Inflammatory macrophage (primary cell): ENCODE measurements around the gene FMNL3.

Source experiments
- DNase-seq, 2 donors: peaks; one replicate each; pipeline ENCODE4 v3.0.0-alpha.2; 2020 to 2022

Gene FMNL3

GRCh38 chr12:49649892-49650291, 57.3 kb downstream of the FMNL3 start:
- DNase-seq = no peak

GRCh38 chr12:49649445-49649844, 57.8 kb downstream of the FMNL3 start:
- no peak for DNase-seq

GRCh38 chr12:49648712-49649003, 58.5 kb downstream of the FMNL3 start:
- no peak for DNase-seq

GRCh38 chr12:49647827-49648711, 59.1 kb downstream of the FMNL3 start:
- no peak for DNase-seq

GRCh38 chr12:49646871-49647654, 60.1 kb downstream of the FMNL3 start:
- DNase-seq = no peak

- DNase-seq = no peak
These were observed 60.8 kb downstream of the FMNL3 start for GRCh38 chr12:49646331-49646830.

- no peak for DNase-seq
These were observed 61.8 kb downstream of the FMNL3 start for GRCh38 chr12:49645146-49646039.

GRCh38 chr12:49644620-49644994, 62.6 kb downstream of the FMNL3 start:
- DNase-seq = peak; percentile 79 to 82

- no peak for DNase-seq
These were observed 63.1 kb downstream of the FMNL3 start for GRCh38 chr12:49643961-49644619.

- no peak for DNase-seq
These were observed 64.1 kb downstream of the FMNL3 start for GRCh38 chr12:49643135-49643534.

- no peak for DNase-seq
These were observed 64.8 kb downstream of the FMNL3 start for GRCh38 chr12:49642370-49642802.

- no peak for DNase-seq
These were observed 65.3 kb downstream of the FMNL3 start for GRCh38 chr12:49641748-49642369.

- DNase-seq = peak; percentile 61 to 69
These were observed 70.0 kb downstream of the FMNL3 start for GRCh38 chr12:49636979-49637755.

- no peak for DNase-seq
These were observed 70.6 kb downstream of the FMNL3 start for GRCh38 chr12:49636574-49636973.

GRCh38 chr12:49635656-49636055, 71.5 kb downstream of the FMNL3 start:
- no peak for DNase-seq

- no peak for DNase-seq
These were observed 72.2 kb downstream of the FMNL3 start for GRCh38 chr12:49635036-49635435.

- no peak for DNase-seq
These were observed 73.4 kb downstream of the FMNL3 start for GRCh38 chr12:49633703-49634345.

GRCh38 chr12:49632986-49633702, 74.1 kb downstream of the FMNL3 start:
- DNase-seq = no peak

GRCh38 chr12:49632401-49632800, 74.8 kb downstream of the FMNL3 start:
- DNase-seq = no peak
